Measurements from ENCODE around the gene ACTL8.

ACTL8 gene

GRCh38 chr1:17844185-17844826 is 89.2 kb downstream of the ACTL8 start:
- H3K27ac ChIP-seq (ENCODE audit: low read depth, low read length): no peak overlapping the region
- no peak overlapping the region for H2AFZ ChIP-seq (ENCODE audit: low read length, unreplicated experiment)
- no peaks in the 10 kb centered on the region for H3K79me2 ChIP-seq (ENCODE audit: control insufficient read depth, insufficient read depth, low read length, unreplicated experiment)
- no peak overlapping the region for H3K4me3 ChIP-seq (ENCODE audit: low read depth, low read length)
- H3K4me1 ChIP-seq (ENCODE audit: control insufficient read depth, insufficient read depth, low read length, unreplicated experiment): no peaks in the 10 kb centered on the region
- no peaks in the 10 kb centered on the region for H3K36me3 ChIP-seq (ENCODE audit: insufficient read depth, low read length)
- H3K27me3 ChIP-seq (ENCODE audit: insufficient read depth, low read length): peaks cover 17% of the 10 kb centered on the region; the same call in 1 of the 2 replicates

GRCh38 chr1:17845583-17845982 is 90.5 kb downstream of the ACTL8 start:
- Histone ChIP-seq H3K27ac (ENCODE audit: low read depth, low read length) (no peak overlapping the region), H2AFZ (ENCODE audit: low read length, unreplicated experiment) (no peak overlapping the region), H3K4me3 (ENCODE audit: low read depth, low read length) (no peak overlapping the region), H3K4me1 (ENCODE audit: control insufficient read depth, insufficient read depth, low read length, unreplicated experiment) (no peaks in the 10 kb centered on the region), H3K27me3 (ENCODE audit: insufficient read depth, low read length) (peaks cover 17% of the 10 kb centered on the region; the same call in 1 of the 2 replicates), H3K36me3 (ENCODE audit: insufficient read depth, low read length) (no peaks in the 10 kb centered on the region), H3K79me2 (ENCODE audit: control insufficient read depth, insufficient read depth, low read length, unreplicated experiment) (no peaks in the 10 kb centered on the region)

GRCh38 chr1:17846341-17846740 is 91.2 kb downstream of the ACTL8 start:
- peaks cover 17% of the 10 kb centered on the region; the same call in 1 of the 2 replicates for H3K27me3 ChIP-seq (ENCODE audit: insufficient read depth, low read length)

GRCh38 chr1:17847111-17847510 is 92.0 kb downstream of the ACTL8 start:
- Histone ChIP-seq H3K79me2 (ENCODE audit: control insufficient read depth, insufficient read depth, low read length, unreplicated experiment) (no peaks in the 10 kb centered on the region), H3K27ac (ENCODE audit: low read depth, low read length) (no peak overlapping the region), H2AFZ (ENCODE audit: low read length, unreplicated experiment) (no peak overlapping the region), H3K4me3 (ENCODE audit: low read depth, low read length) (no peak overlapping the region), H3K4me1 (ENCODE audit: control insufficient read depth, insufficient read depth, low read length, unreplicated experiment) (no peaks in the 10 kb centered on the region), H3K27me3 (ENCODE audit: insufficient read depth, low read length) (peaks cover 14% of the 10 kb centered on the region; the same call in 1 of the 2 replicates), H3K36me3 (ENCODE audit: insufficient read depth, low read length) (no peaks in the 10 kb centered on the region)

More at GRCh38 chr1:17846341-17846740, 91.2 kb downstream of the ACTL8 start:
- Histone ChIP-seq H3K36me3 (ENCODE audit: insufficient read depth, low read length) (no peaks in the 10 kb centered on the region), H3K4me3 (ENCODE audit: low read depth, low read length) (no peak overlapping the region), H3K79me2 (ENCODE audit: control insufficient read depth, insufficient read depth, low read length, unreplicated experiment) (no peaks in the 10 kb centered on the region), H3K4me1 (ENCODE audit: control insufficient read depth, insufficient read depth, low read length, unreplicated experiment) (no peaks in the 10 kb centered on the region), H2AFZ (ENCODE audit: low read length, unreplicated experiment) (no peak overlapping the region), H3K27ac (ENCODE audit: low read depth, low read length) (no peak overlapping the region)

- Histone ChIP-seq H2AFZ (ENCODE audit: low read length, unreplicated experiment) (no peak overlapping the region), H3K27ac (ENCODE audit: low read depth, low read length) (no peak overlapping the region), H3K27me3 (ENCODE audit: insufficient read depth, low read length) (0 out of 2 replicates have a peak, but pooled peaks cover 4% of the 10 kb centered on the region), H3K36me3 (ENCODE audit: insufficient read depth, low read length) (no peaks in the 10 kb centered on the region), H3K4me3 (ENCODE audit: low read depth, low read length) (no peak overlapping the region), H3K79me2 (ENCODE audit: control insufficient read depth, insufficient read depth, low read length, unreplicated experiment) (no peaks in the 10 kb centered on the region), H3K4me1 (ENCODE audit: control insufficient read depth, insufficient read depth, low read length, unreplicated experiment) (no peaks in the 10 kb centered on the region)
These were observed 94.1 kb downstream of the ACTL8 start for GRCh38 chr1:17849216-17849615.

GRCh38 chr1:17851056-17851455 is 95.9 kb downstream of the ACTL8 start:
- Histone ChIP-seq H3K36me3 (ENCODE audit: insufficient read depth, low read length) (no peaks in the 10 kb centered on the region), H3K27ac (ENCODE audit: low read depth, low read length) (no peak overlapping the region), H3K4me3 (ENCODE audit: low read depth, low read length) (no peak overlapping the region), H3K79me2 (ENCODE audit: control insufficient read depth, insufficient read depth, low read length, unreplicated experiment) (no peaks in the 10 kb centered on the region), H2AFZ (ENCODE audit: low read length, unreplicated experiment) (no peak overlapping the region), H3K27me3 (ENCODE audit: insufficient read depth, low read length) (no peaks in the 10 kb centered on the region), H3K4me1 (ENCODE audit: control insufficient read depth, insufficient read depth, low read length, unreplicated experiment) (no peaks in the 10 kb centered on the region)

- Histone ChIP-seq H3K36me3 (ENCODE audit: insufficient read depth, low read length) (no peaks in the 10 kb centered on the region), H2AFZ (ENCODE audit: low read length, unreplicated experiment) (no peak overlapping the region), H3K27me3 (ENCODE audit: insufficient read depth, low read length) (no peaks in the 10 kb centered on the region), H3K27ac (ENCODE audit: low read depth, low read length) (no peak overlapping the region), H3K4me3 (ENCODE audit: low read depth, low read length) (no peak overlapping the region), H3K4me1 (ENCODE audit: control insufficient read depth, insufficient read depth, low read length, unreplicated experiment) (no peaks in the 10 kb centered on the region), H3K79me2 (ENCODE audit: control insufficient read depth, insufficient read depth, low read length, unreplicated experiment) (no peaks in the 10 kb centered on the region)
These were observed 97.2 kb downstream of the ACTL8 start for GRCh38 chr1:17852383-17852782.

GRCh38 chr1:17853241-17853935 is 98.3 kb downstream of the ACTL8 start:
- no peaks in the 10 kb centered on the region for H3K36me3 ChIP-seq (ENCODE audit: insufficient read depth, low read length)
- no peaks in the 10 kb centered on the region for H3K4me1 ChIP-seq (ENCODE audit: control insufficient read depth, insufficient read depth, low read length, unreplicated experiment)
- H3K27ac ChIP-seq (ENCODE audit: low read depth, low read length): no peak overlapping the region
- no peaks in the 10 kb centered on the region for H3K27me3 ChIP-seq (ENCODE audit: insufficient read depth, low read length)
- H3K79me2 ChIP-seq (ENCODE audit: control insufficient read depth, insufficient read depth, low read length, unreplicated experiment): no peaks in the 10 kb centered on the region
- no peak overlapping the region for H3K4me3 ChIP-seq (ENCODE audit: low read depth, low read length)
- H2AFZ ChIP-seq (ENCODE audit: low read length, unreplicated experiment): no peak overlapping the region

- H3K4me3 ChIP-seq (ENCODE audit: low read depth, low read length): no peak overlapping the region
- H3K4me1 ChIP-seq (ENCODE audit: control insufficient read depth, insufficient read depth, low read length, unreplicated experiment): peaks cover 2% of the 10 kb centered on the region
- H3K27ac ChIP-seq (ENCODE audit: low read depth, low read length): no peak overlapping the region
- H2AFZ ChIP-seq (ENCODE audit: low read length, unreplicated experiment): no peak overlapping the region
- no peaks in the 10 kb centered on the region for H3K27me3 ChIP-seq (ENCODE audit: insufficient read depth, low read length)
- no peaks in the 10 kb centered on the region for H3K36me3 ChIP-seq (ENCODE audit: insufficient read depth, low read length)
- no peaks in the 10 kb centered on the region for H3K79me2 ChIP-seq (ENCODE audit: control insufficient read depth, insufficient read depth, low read length, unreplicated experiment)
These were observed 101.5 kb downstream of the ACTL8 start for GRCh38 chr1:17856496-17857108.

GRCh38 chr1:17857109-17857499 is 102.0 kb downstream of the ACTL8 start:
- no peaks in the 10 kb centered on the region for H3K27me3 ChIP-seq (ENCODE audit: insufficient read depth, low read length)

More at GRCh38 chr1:17857109-17857499, 102.0 kb downstream of the ACTL8 start:
- no peak overlapping the region for H3K27ac ChIP-seq (ENCODE audit: low read depth, low read length)
- H3K79me2 ChIP-seq (ENCODE audit: control insufficient read depth, insufficient read depth, low read length, unreplicated experiment): no peaks in the 10 kb centered on the region
- H3K4me1 ChIP-seq (ENCODE audit: control insufficient read depth, insufficient read depth, low read length, unreplicated experiment): peaks cover 7% of the 10 kb centered on the region
- no peak overlapping the region for H2AFZ ChIP-seq (ENCODE audit: low read length, unreplicated experiment)
- no peaks in the 10 kb centered on the region for H3K36me3 ChIP-seq (ENCODE audit: insufficient read depth, low read length)
- H3K4me3 ChIP-seq (ENCODE audit: low read depth, low read length): no peak overlapping the region

Data from ACC112 (cell line).